K562 (cell line): Measurements from ENCODE around the gene HMCN1. TPM values are rescaled to one million over a fixed set of nuclear protein-coding genes. Genes with fewer than 3 reads are reported as not detected.
A peak's percentile ranks its signal among the peaks of the same experiment; 100 is the strongest.

Source experiments
- ARID1B ChIP-seq: fragments of 450-650 bp; IDR thresholded peaks from 2 replicates; pipeline ENCODE4 v1.6.1; 2016; ENCODE audit warnings: antibody characterized with exemption, mild to moderate bottlenecking, inconsistent platforms
- BRF1 ChIP-seq: IDR thresholded peaks from 3 replicates; pipeline ENCODE4 v1.6.1; 2011; ENCODE audit warnings: borderline replicate concordance, mild to moderate bottlenecking; ENCODE audit not compliant: insufficient read length; ENCODE audit errors: extremely low read depth
- DLX4 ChIP-seq: fragments of 250-450 bp; sonication (Bioruptor Pico); IDR thresholded peaks from 2 replicates; pipeline ENCODE4 v1.6.1; 2021; ENCODE audit warnings: mild to moderate bottlenecking
- ESRRB ChIP-seq: fragments of 250-450 bp; sonication (Bioruptor Pico); IDR thresholded peaks from 2 replicates; pipeline ENCODE4 v1.5.0; 2020; ENCODE audit warnings: mild to moderate bottlenecking, moderate library complexity, borderline replicate concordance
- FOS ChIP-seq: IDR thresholded peaks from 3 replicates; pipeline ENCODE4 v1.6.1; 2011; ENCODE audit not compliant: insufficient read length; ENCODE audit errors: extremely low read depth
- FOXJ3 ChIP-seq: sonication (generic); formaldehyde crosslinking; IDR thresholded peaks from 2 replicates; pipeline ENCODE4 v1.4.0; 2020; ENCODE audit warnings: mild to moderate bottlenecking, missing genetic modification reagents
- GTF2A2 ChIP-seq: IDR thresholded peaks from 2 replicates; pipeline ENCODE4 v1.6.1; 2016; ENCODE audit warnings: mild to moderate bottlenecking, missing genetic modification characterization, missing compliant biosample characterization
- HLTF ChIP-seq: fragments of 450-650 bp; IDR thresholded peaks from 2 replicates; pipeline ENCODE4 v1.6.1; 2016
- HMG20B ChIP-seq: fragments of 250-450 bp; sonication (Bioruptor Pico); IDR thresholded peaks from 2 replicates; pipeline ENCODE4 v1.5.0; 2021; ENCODE audit warnings: mild to moderate bottlenecking
- NUFIP1 ChIP-seq: fragments of 450-650 bp; IDR thresholded peaks from 2 replicates; pipeline ENCODE4 v1.6.1; 2018; ENCODE audit not compliant: partially characterized antibody
- OTX1 ChIP-seq: fragments of 450-650 bp; formaldehyde crosslinking; IDR thresholded peaks from 2 replicates; pipeline ENCODE4 v1.4.0; 2022; ENCODE audit warnings: mild to moderate bottlenecking
- PBX2 ChIP-seq, 2 experiments: IDR thresholded peaks in 1 of 2; conservative IDR thresholded peaks in 1 of 2; 2 replicates each; pipeline ENCODE4 v1.6.1; 2016; ENCODE audit warnings: low read depth in 2 of 2, mild to moderate bottlenecking in 1 of 2, missing compliant biosample characterization in 1 of 2, missing genetic modification characterization in 1 of 2, moderate library complexity in 1 of 2
- PHB ChIP-seq: fragments of 250-450 bp; sonication (Bioruptor Pico); IDR thresholded peaks from 2 replicates; pipeline ENCODE4 v1.5.0; 2021
- RBM39 ChIP-seq: fragments of 200-400 bp; formaldehyde crosslinking; optimal IDR thresholded peaks from 2 replicates; pipeline ENCODE3; 2018; ENCODE audit warnings: low read depth, low read length
- SMARCE1 ChIP-seq: fragments of 450-650 bp; IDR thresholded peaks from 2 replicates; pipeline ENCODE4 v1.7.1; 2016; ENCODE audit warnings: mild to moderate bottlenecking
- SNRNP70 ChIP-seq: fragments of 200-400 bp; formaldehyde crosslinking; optimal IDR thresholded peaks from 2 replicates; pipeline ENCODE3; 2017; ENCODE audit warnings: low read depth, low read length
- SOX6 ChIP-seq: fragments of 450-650 bp; IDR thresholded peaks from 2 replicates; pipeline ENCODE4 v1.6.1; 2014; ENCODE audit warnings: mild to moderate bottlenecking
- TEAD2 ChIP-seq: fragments of 450-650 bp; IDR thresholded peaks from 2 replicates; pipeline ENCODE4 v1.6.1; 2016; ENCODE audit warnings: missing genetic modification characterization, control low read depth, missing compliant biosample characterization
- ZNF133 ChIP-seq: fragments of 250-450 bp; sonication (Bioruptor Pico); IDR thresholded peaks from 2 replicates; pipeline ENCODE4 v1.4.0; 2020; ENCODE audit warnings: mild to moderate bottlenecking
- ZNF232 ChIP-seq: sonication (generic); formaldehyde crosslinking; IDR thresholded peaks from 2 replicates; pipeline ENCODE4 v1.8.0; 2022; ENCODE audit warnings: mild to moderate bottlenecking, missing genetic modification reagents
- ZNF253 ChIP-seq: fragments of 250-450 bp; sonication (Bioruptor Pico); conservative IDR thresholded peaks from 2 replicates; pipeline ENCODE4 v1.6.1; 2021; ENCODE audit warnings: mild to moderate bottlenecking
- ZNF311 ChIP-seq: fragments of 250-450 bp; sonication (Bioruptor Pico); IDR thresholded peaks from 2 replicates; pipeline ENCODE4 v1.4.0; 2020; ENCODE audit warnings: mild to moderate bottlenecking, moderate library complexity
- ZNF589 ChIP-seq: fragments of 200-800 bp; sonication (Bioruptor generic); IDR thresholded peaks from 2 replicates; pipeline ENCODE4 v1.6.1; 2016; ENCODE audit warnings: low read depth, missing genetic modification characterization, missing compliant biosample characterization
- polyA plus RNA-seq, 8 experiments: library from polyadenylated mRNA; depleted of rRNA in 4 of 8; stranded (reverse) in 5 of 8; unstranded in 3 of 8; fragments of >200 nt; fragmentation: Nextera tagmentation in 2 of 8; fragmentation: Illumina TruSeq in 1 of 8; extraction: Ambion mirVana in 2 of 8; extraction: Trizol in 1 of 8; gene quantifications; 2 replicates each; pipeline versions ENCODE4 v1.2.1 to v1.2.3, GENCODE V29; 2011 to 2014; ENCODE audit warnings: inconsistent platforms in 1 of 8, missing spikeins in 1 of 8
- total RNA-seq, 7 experiments: library from RNA; depleted of rRNA in 6 of 7; stranded (reverse); fragments of >200 nt in 6 of 7; fragmentation: Illumina TruSeq in 2 of 7; extraction: Trizol in 2 of 7; gene quantifications; 2 replicates each; pipeline versions ENCODE4 v1.2.1 to v1.2.3, GENCODE V29; 2011 to 2021; ENCODE audit warnings: low replicate concordance in 1 of 7
- TF ChIP-seq, protein P1 (sequence below): fragments of 200-800 bp; sonication (Bioruptor generic); IDR thresholded peaks from 2 replicates; pipeline ENCODE4 v1.6.1; 2017; ENCODE audit warnings: missing genetic modification characterization, missing compliant biosample characterization
- TF ChIP-seq, protein P2 (sequence below): sonication (generic); formaldehyde crosslinking; IDR thresholded peaks from 2 replicates; pipeline ENCODE4 v1.5.0; 2020; ENCODE audit warnings: missing genetic modification reagents

The HMCN1 gene
- total and polyA plus RNA-seq, 9 of the 15 experiments (the other 6 are each of a cell fraction or from before 2014, with no cell fraction given), result 0.07 to 0.36 (median 0.21) TPM

GRCh38 chr1:186102547-186103148 lies 368.5 kb downstream of the HMCN1 start (continued):
- TF ChIP-seq, protein P1, sequence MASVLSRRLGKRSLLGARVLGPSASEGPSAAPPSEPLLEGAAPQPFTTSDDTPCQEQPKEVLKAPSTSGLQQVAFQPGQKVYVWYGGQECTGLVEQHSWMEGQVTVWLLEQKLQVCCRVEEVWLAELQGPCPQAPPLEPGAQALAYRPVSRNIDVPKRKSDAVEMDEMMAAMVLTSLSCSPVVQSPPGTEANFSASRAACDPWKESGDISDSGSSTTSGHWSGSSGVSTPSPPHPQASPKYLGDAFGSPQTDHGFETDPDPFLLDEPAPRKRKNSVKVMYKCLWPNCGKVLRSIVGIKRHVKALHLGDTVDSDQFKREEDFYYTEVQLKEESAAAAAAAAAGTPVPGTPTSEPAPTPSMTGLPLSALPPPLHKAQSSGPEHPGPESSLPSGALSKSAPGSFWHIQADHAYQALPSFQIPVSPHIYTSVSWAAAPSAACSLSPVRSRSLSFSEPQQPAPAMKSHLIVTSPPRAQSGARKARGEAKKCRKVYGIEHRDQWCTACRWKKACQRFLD (CRISPR knock-in tag), result 0 out of 2 replicates have a peak, but pooled peaks have one; percentile 46
- TF ChIP-seq HLTF (no peak), PHB (CRISPR knock-in tag) (no peak), TEAD2 (no peak), FOXJ3 (CRISPR knock-in tag) (no peak), ZNF133 (no peak), OTX1 (no peak), HMG20B (no peak), ZNF311 (CRISPR knock-in tag) (no peak), ESRRB (CRISPR knock-in tag) (no peak), NUFIP1 (no peak), SMARCE1 (0 out of 2 replicates have a peak, but pooled peaks have one; percentile 70), GTF2A2 (tag) (no peak), ZNF253 (CRISPR knock-in tag) (no peak), BRF1 (no peak), ZNF232 (CRISPR knock-in tag) (no peak), SOX6 (peak; percentile 66; the same call in 1 of the 2 replicates), ARID1B (peak; percentile 66), DLX4 (CRISPR knock-in tag) (no peak), RBM39 (no peak), FOS (no peak), PBX2 (CRISPR knock-in tag; IDR thresholded peaks at IDR 0.05; ENCODE audit: low read depth) (no peak), PBX2 (tag; conservative IDR thresholded peaks at IDR 0.05; ENCODE audit: low read depth) (peak; percentile 34), SNRNP70 (no peak), ZNF589 (CRISPR knock-in tag) (no peak)
- TF ChIP-seq, protein P2, sequence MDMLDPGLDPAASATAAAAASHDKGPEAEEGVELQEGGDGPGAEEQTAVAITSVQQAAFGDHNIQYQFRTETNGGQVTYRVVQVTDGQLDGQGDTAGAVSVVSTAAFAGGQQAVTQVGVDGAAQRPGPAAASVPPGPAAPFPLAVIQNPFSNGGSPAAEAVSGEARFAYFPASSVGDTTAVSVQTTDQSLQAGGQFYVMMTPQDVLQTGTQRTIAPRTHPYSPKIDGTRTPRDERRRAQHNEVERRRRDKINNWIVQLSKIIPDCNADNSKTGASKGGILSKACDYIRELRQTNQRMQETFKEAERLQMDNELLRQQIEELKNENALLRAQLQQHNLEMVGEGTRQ (CRISPR knock-in tag), result no peak
